ENCODE measurements around the gene FAM114A1.

Gene FAM114A1

DNA sequence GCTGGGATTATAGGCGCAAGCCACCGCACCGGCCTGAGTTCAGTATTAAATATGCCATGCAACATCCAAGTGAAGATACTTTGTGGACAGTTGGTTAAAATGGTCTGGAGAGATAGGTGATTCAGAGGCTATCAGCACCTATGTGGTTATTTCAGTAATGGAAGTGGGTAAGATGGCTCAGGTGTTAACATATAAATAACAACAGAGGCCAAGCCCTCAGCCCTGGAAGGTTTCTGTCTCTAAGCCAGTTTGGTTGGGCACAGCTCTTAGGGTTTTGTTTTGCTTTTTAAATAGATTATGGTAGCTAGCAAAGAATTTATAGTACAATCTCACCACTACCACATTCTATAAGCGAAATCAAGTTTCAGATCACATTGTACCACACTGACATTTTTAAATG is 16.6 kb downstream of the FAM114A1 start:
- ChIA-PET POLR2A (no interaction called here), CTCF (interaction anchor here (1.4 to 1.7 kb wide), 2 partner anchors 18 to 125 kb away, joined by 3 to 5 read pairs; no protein-coding TSS in a partner anchor)
- no peak overlapping the region for H3K4me3 ChIP-seq (ENCODE audit: low read depth, low read length)
- TF ChIP-seq CTCF (IDR thresholded peaks at IDR 0.05; ENCODE audit: insufficient read depth, low read length, missing control alignments), result no peak
- DNase-seq (ENCODE audit: low read depth, low spot score), result no peak

DNA sequence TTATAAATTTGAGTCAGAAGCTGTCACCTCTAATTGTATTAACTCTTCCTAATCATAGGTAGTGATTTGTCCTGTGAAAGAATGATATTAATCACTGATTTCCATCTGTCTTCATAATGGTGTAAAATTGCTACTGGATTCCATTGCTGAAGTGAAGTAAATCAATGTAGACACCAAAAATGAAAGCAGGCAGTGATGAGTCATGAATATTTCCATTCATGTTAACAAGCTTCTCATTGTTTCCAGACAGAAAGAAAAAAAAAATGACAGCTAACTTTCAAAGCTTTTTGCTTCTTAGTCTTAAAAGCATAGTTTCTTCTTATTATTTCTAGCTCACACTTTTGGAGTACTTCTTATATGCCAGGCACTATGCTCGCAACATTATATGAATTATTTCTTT is 21.5 kb downstream of the FAM114A1 start:
- no peak for DNase-seq (ENCODE audit: low read depth, low spot score)
- CTCF ChIA-PET, result interaction anchor here (0.7 to 3.2 kb wide), 6 partner anchors 14 to 246 kb away, joined by 3 to 20 read pairs (median 6); partner anchors contain the start of gene TLR1
- H3K4me3 ChIP-seq (ENCODE audit: low read depth, low read length), result no peak overlapping the region
- no peak for TF ChIP-seq CTCF (IDR thresholded peaks at IDR 0.05; ENCODE audit: insufficient read depth, low read length, missing control alignments)
- POLR2A ChIA-PET, result interaction anchor here (1.7 to 2.0 kb wide), 2 partner anchors 13 to 20 kb away, joined by 6 to 10 read pairs; no protein-coding TSS in a partner anchor

- no peak overlapping the region for H3K4me3 ChIP-seq (ENCODE audit: low read depth, low read length)
- no peak for TF ChIP-seq CTCF (IDR thresholded peaks at IDR 0.05; ENCODE audit: insufficient read depth, low read length, missing control alignments)
- ChIA-PET POLR2A (interaction anchor here (1.3 kb wide), 1 partner anchor 8 kb away, joined by 4 read pairs; no protein-coding TSS in a partner anchor), CTCF (interaction anchor here (0.6 to 3.2 kb wide), 7 partner anchors 10 to 244 kb away, joined by 3 to 20 read pairs (median 3); no protein-coding TSS in a partner anchor)
- no peak for DNase-seq (ENCODE audit: low read depth, low spot score)
Measured at GRCh38 chr4:38891051-38891983, 23.7 kb downstream of the FAM114A1 start.

DNA sequence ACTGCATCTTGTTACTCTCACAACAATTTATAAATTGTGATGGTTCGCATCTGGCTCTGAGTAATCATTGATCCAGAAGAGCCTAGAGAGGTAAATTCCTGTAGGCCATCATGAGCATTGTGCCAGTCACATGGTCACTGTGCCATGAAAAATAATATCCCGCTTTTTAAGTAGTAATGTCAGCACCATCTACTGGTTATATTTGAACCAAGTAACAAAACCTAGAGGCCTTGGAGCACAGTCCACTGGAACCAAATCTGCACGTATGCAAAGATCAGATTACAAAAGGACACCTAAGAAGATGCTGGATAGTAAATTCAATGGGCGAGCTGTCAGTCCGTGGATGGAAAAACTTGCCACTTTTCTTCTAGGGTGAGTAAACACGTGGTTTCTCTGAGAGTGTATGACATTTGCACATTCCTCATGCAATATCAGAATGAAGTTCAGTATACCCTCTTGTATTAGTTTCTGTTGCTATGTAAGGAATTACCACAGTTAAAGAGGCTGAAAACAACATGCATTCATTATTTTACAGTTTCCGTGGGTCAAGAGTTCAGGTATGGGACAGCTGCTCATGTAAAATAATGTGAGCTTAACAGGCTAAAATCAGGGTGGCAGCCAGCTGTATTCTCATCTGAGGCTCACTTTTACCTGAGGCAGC is 26.8 kb downstream of the FAM114A1 start:
- no peak for TF ChIP-seq CTCF (IDR thresholded peaks at IDR 0.05; ENCODE audit: insufficient read depth, low read length, missing control alignments)
- CTCF ChIA-PET, result interaction anchor here (0.6 to 1.7 kb wide), 4 partner anchors 7 to 138 kb away, joined by 3 to 6 read pairs (median 4); no protein-coding TSS in a partner anchor
- POLR2A ChIA-PET, result no interaction called here
- no peak for DNase-seq (ENCODE audit: low read depth, low spot score)
- H3K4me3 ChIP-seq (ENCODE audit: low read depth, low read length), result no peak overlapping the region

DNA sequence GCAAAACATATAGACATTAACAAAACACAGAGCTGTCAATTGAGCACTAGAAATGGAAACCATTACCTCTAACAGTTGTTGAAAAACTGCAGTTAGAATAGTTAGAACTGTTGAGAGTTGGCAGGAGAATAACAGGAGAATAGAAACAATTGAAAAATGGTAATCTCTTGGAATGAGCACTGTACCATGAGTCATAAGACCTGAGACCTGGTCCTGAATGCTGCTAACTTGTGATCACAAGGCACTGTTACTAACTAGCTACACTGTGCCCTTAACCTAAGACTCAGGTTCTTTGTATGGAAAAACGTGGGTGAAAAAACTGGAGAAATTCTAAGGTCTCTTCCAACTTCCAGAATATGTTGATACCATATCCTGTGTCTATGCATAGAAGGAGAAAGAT is 29.3 kb downstream of the FAM114A1 start:
- POLR2A ChIA-PET, result interaction anchor here (0.7 kb wide), 1 partner anchor 127 kb away, joined by 3 read pairs; no protein-coding TSS in a partner anchor
- CTCF ChIA-PET, result interaction anchor here (1.5 kb wide), 2 partner anchors 137 to 212 kb away, joined by 3 read pairs; no protein-coding TSS in a partner anchor
- H3K4me3 ChIP-seq (ENCODE audit: low read depth, low read length), result no peak overlapping the region
- no peak for TF ChIP-seq CTCF (IDR thresholded peaks at IDR 0.05; ENCODE audit: insufficient read depth, low read length, missing control alignments)
- DNase-seq (ENCODE audit: low read depth, low spot score), result no peak

GRCh38 chr4:38898245-38898644 is 30.6 kb downstream of the FAM114A1 start:
- DNase-seq (ENCODE audit: low read depth, low spot score), result no peak
- no peak for TF ChIP-seq CTCF (IDR thresholded peaks at IDR 0.05; ENCODE audit: insufficient read depth, low read length, missing control alignments)
- H3K4me3 ChIP-seq (ENCODE audit: low read depth, low read length), result no peak overlapping the region
- ChIA-PET POLR2A (no interaction called here), CTCF (no interaction called here)
